HG03066 (cell line): ENCODE data around the gene NMUR1.

ENCODE experiments used
- ATAC-seq: cut with Tn5 transposase; IDR thresholded peaks from one replicate; pipeline ENCODE4 v1.9.1; 2021; ENCODE audit warnings: low read depth; ENCODE audit not compliant: unreplicated experiment

Gene NMUR1

DNA sequence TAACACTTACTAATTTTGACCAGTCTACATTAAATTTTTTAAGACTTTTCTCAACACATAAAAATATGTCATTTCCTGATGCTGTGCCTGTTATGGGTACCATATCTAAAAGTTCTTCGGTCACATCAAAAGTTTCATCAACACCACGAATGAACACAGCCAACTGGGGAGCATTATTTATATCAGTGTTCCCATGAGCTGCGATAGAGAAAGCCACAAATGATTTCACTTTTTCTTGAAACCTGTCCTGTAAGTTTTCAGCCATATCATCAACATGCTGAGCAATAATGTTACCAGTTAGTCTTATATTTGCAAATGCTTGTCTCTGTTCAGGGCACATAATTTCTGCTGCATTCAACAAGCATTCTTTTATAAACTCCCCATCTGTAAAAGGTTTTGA lies 35.6 kb downstream of the NMUR1 start:
- ATAC-seq = no peak

- ATAC-seq = no peak
These were observed 39.4 kb downstream of the NMUR1 start for GRCh38 chr2:231490801-231491200.

DNA sequence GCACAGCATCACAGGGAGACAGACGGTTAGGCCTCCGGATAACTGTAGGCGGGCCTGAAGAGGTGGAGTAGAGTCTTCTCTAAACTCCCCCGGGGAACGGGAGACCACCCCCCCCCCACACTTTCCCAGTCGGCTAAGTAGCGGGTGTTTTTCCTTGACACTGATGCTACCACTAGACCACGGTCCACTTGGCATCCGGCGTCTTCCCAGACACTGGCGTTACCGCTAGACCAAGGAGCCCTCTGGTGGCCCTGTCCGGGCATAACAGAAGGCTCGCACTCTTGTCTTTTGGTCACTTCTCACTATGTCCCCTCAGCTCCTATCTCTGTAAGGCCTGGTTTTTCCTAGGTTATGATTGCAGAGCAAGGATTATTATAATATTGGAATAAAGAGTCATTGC lies 40.3 kb downstream of the NMUR1 start:
- ATAC-seq = no peak

- ATAC-seq = no peak
These were observed 41.9 kb downstream of the NMUR1 start for GRCh38 chr2:231488331-231488730.

DNA sequence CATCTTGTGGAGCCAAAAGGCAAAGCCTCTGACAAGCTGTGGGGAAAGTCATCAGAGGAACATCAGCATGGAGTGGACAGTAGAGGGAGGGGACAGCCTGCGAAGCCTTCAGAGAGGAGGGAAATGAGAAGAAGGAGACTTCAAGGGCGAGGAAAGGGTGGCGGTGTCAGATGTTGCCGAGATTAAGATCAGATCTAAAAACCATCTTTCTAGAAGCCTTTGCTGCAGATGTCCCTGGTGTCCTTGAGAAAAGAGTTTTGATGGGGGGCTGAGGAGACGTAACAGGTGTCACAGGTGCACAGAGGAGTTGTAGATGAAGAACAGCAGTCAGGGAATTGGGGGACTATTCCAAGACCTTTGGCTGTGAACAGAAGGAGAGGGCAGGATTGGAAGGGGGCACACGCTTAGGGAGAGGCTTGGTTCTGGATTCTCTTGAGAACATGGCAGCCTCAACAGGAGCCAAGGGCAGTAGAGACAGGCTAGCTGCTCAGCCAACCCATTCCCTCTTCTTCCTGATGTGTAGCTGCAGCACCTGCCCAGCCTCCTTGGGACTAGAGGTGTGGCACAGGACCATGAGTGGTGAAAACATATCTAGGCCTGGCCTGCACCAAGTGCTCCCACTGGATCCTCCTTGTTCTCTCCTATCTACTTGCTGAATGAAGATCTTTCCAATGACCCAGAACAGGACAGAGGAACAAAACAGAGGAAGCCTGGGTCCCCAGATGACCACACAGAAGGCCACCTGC lies 43.2 kb downstream of the NMUR1 start:
- ATAC-seq = no peak

DNA sequence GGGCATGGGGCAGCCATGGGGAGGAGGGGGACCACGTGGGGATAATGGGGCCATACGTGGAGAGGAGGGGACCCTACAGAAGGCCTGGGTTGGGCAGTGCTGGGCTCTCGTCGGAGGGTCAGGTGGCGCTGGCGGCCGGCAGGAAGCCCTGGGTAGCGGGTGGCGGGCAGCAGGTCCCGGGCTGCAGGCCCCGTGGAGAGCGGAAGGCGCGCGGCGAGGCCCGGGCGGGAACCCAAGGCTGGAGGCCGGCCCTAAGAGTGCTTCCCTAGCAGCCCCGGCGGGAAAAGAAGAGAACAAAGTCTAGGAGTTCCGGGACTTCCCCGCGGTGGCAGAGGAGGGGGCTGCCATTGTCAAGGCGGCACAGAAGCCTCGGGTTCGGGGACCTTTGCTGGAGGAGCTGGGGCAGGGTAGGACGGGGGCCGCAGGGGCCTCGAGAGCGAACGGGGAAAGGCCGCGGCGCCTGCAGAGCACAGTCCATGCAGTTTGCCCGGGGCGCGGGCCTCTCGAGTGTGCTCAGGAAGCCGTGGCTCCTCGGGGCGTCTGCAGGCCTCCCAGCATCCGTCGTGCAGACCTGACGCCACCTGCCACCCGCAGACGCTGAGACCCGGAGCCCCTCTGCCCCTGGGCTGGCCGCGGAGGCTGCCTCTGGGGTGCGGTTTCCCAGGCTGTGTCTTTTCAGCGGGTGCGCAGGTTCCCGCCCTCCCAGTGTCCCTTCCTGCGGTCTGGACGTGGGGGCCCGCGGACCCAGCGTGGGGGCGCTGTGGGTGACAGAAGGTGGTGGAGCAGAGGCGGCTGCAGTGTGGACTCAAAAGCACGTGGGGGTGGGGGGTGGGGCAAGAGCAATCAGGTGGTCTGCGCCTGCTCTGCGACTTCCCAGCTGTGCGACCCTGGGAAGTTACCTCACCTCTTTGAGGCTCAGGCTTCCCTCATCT lies 46.6 kb downstream of the NMUR1 start:
- no peak for ATAC-seq

GRCh38 chr2:231482806-231483391 lies 47.3 kb downstream of the NMUR1 start:
- peak; percentile 71 for ATAC-seq

DNA sequence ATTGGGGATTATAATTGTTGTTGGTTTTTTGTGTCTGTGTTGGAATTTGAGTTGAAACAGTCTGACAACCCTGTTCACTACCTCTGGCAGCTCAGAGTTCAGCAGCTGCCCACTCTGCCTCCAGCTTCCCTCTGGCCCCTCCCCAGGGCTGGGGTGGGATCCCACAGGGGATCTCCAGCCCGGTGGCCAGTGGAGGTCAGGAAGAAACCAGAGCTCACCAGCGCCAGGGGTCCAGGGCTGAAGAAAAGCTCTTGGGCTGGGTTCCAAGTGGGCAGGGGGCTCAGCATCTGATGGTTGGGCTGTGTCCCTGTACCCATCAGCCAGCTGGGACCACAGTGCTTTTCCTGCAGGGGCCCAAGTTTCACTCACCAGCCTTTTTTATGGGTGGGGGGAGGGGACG lies 49.5 kb downstream of the NMUR1 start:
- no peak for ATAC-seq

DNA sequence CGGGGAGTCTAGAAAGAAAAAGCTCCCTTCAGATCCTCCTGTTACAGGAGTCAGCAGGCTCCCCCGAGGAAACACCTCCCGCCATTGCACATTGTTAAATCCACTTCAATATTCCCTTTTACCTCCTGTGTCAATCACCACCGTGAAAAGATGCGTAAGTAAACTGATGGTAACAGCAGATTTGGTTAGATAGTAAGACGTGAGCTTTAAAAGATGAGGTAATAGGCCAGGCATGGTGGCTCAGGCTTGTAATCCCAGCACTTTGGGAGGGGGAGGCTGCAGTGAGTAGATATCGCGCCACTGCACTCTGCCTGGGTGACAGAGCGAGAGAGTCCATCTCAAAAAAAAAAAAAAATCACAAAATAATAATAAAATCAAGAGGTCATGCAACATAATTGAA lies 50.8 kb downstream of the NMUR1 start:
- ATAC-seq = no peak

DNA sequence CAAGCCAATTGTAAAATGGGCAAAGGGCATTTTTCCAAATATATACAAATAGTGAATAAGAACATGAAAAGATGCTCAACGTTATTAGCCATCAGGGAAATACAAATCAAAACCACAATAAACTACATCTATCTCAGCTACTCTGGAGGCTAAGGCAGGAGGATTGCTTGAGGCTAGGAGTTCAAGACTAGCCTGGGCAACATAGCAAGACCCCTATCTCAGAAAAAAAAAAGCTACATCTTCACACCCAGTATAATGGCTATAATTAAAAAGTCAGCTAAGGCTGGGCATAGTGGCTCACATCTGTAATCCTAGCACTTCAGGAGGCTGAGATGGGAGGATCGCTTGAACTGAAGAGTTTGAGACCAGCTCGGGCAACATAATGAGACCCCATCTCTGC lies 53.3 kb downstream of the NMUR1 start:
- ATAC-seq = no peak

GRCh38 chr2:231475965-231476364 lies 54.3 kb downstream of the NMUR1 start:
- no peak for ATAC-seq
